ENCODE results near the gene LHFPL2.

LHFPL2 gene

DNA sequence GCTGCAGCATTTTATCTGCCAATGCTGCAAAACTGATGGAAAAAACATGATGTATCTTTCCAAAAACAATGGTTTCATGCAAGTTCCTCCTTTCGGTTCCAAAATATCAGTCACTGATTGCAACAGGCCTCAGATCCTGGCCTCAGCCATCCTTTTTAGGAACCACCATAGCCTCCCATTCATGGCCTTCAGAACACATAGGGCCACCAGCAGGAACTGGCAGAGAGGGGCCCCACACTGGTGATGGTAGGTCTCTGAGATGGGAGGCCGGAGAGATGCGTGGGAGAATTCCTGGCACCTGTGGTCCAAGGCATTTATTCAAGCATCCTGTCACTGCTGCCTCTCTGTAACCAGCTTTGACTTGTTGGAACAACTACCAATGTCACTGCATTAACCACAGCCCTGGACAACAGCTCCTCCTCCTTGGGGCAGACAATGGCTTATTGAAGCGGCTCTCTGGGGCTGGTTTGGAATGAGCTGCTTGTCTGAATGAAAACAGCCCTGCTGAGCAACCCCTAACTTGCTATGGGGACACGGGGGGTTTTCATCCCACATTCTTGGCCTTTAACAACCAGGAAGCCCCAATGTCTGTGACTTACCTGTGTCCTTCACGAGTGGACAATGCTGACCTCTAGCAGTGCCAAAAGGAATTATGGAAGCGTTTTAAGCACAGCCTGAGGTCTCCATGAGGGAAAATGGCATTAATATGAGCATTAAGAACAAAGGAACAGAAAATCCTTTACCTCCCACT is 108.1 kb downstream of the LHFPL2 start:
- Histone ChIP-seq H3K4me2 (ENCODE audit: low read length) (no peak overlapping the region), H3K27me3 (ENCODE audit: control insufficient read depth, low read length) (no peaks in the 10 kb centered on the region), H3K9me2 (replicated peaks; ENCODE audit: control insufficient read depth, low read length) (no peaks in the 10 kb centered on the region), H3K4me1 (ENCODE audit: control insufficient read depth, low read length) (no peaks in the 10 kb centered on the region), H3K79me2 (ENCODE audit: control insufficient read depth, low read length) (no peaks in the 10 kb centered on the region), H3K4me3 (ENCODE audit: low read length) (no peak overlapping the region), H3K36me3 (ENCODE audit: control insufficient read depth, low read length) (no peaks in the 10 kb centered on the region), H3F3A (ENCODE audit: control insufficient read depth, insufficient read depth) (no peaks in the 10 kb centered on the region), H3K27ac (ENCODE audit: low read depth, low read length) (no peak overlapping the region), H4K20me1 (ENCODE audit: control insufficient read depth, insufficient read depth, low read depth, low read length) (no peaks in the 10 kb centered on the region), H3K9me3 (ENCODE audit: control insufficient read depth, insufficient read depth, low read length) (no peaks in the 10 kb centered on the region)
- TF ChIP-seq, protein P1, sequence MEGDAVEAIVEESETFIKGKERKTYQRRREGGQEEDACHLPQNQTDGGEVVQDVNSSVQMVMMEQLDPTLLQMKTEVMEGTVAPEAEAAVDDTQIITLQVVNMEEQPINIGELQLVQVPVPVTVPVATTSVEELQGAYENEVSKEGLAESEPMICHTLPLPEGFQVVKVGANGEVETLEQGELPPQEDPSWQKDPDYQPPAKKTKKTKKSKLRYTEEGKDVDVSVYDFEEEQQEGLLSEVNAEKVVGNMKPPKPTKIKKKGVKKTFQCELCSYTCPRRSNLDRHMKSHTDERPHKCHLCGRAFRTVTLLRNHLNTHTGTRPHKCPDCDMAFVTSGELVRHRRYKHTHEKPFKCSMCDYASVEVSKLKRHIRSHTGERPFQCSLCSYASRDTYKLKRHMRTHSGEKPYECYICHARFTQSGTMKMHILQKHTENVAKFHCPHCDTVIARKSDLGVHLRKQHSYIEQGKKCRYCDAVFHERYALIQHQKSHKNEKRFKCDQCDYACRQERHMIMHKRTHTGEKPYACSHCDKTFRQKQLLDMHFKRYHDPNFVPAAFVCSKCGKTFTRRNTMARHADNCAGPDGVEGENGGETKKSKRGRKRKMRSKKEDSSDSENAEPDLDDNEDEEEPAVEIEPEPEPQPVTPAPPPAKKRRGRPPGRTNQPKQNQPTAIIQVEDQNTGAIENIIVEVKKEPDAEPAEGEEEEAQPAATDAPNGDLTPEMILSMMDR (IDR thresholded peaks at IDR 0.05; ENCODE audit: low read depth, low read length, poor library complexity, severe bottlenecking): no peak

DNA sequence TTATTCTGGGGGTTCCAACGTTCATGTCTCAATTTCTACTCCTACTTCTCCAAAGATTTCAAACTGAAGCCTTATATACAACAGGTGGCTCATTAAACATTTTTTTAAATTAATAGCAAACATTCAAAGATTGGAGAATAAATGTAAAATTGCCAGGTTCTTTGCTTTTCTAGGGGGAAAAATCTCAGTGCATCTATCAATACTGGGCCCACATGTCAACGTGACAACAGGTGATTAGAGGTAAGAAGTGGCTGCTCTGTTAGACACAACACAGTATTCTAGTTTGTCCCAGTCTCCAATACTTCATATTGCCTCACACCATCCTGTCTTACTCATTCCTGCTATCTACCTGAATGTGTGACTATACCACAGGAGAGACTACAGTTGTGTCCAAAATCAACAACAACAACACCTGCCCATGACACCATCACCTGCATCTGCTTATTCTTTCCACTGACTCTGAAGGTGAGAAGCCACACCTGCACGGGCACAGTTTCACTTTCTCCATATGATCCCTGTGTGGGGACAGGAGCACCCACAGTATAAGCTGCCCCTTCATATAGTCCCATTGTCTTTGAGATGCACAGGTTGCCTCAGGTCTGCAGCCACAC is 110.2 kb downstream of the LHFPL2 start:
- Histone ChIP-seq H3F3A (ENCODE audit: control insufficient read depth, insufficient read depth) (no peaks in the 10 kb centered on the region), H3K27me3 (ENCODE audit: control insufficient read depth, low read length) (no peaks in the 10 kb centered on the region), H3K9me3 (ENCODE audit: control insufficient read depth, insufficient read depth, low read length) (no peaks in the 10 kb centered on the region), H3K36me3 (ENCODE audit: control insufficient read depth, low read length) (no peaks in the 10 kb centered on the region), H3K4me2 (ENCODE audit: low read length) (no peak overlapping the region), H3K27ac (ENCODE audit: low read depth, low read length) (no peak overlapping the region), H4K20me1 (ENCODE audit: control insufficient read depth, insufficient read depth, low read depth, low read length) (no peaks in the 10 kb centered on the region), H3K4me3 (ENCODE audit: low read length) (no peak overlapping the region), H3K9me2 (replicated peaks; ENCODE audit: control insufficient read depth, low read length) (no peaks in the 10 kb centered on the region), H3K79me2 (ENCODE audit: control insufficient read depth, low read length) (no peaks in the 10 kb centered on the region), H3K4me1 (ENCODE audit: control insufficient read depth, low read length) (no peaks in the 10 kb centered on the region)
- TF ChIP-seq, protein P1 (IDR thresholded peaks at IDR 0.05; ENCODE audit: low read depth, low read length, poor library complexity, severe bottlenecking): no peak
- no peak for TF ChIP-seq EZH2phosphoT487 (IDR thresholded peaks at IDR 0.05; ENCODE audit: borderline replicate concordance, low read length)

DNA sequence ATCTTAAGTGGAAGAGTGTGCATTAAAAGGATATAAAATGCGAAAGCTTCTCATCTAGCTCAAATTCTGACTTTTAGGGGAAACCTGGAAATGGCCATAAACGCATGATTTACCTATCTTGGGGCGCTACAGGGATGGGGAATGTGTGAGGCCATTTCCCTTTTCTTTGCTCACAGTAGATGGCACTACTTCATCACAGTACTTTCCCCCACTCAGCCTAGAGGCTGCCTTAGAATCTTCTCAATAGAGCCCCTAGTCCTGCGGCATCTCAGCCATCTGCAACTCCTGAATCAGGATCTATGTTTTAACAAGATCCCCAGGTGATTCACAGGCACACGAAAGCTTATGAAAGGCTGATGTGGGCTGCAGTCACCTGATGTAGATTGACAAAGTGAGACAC is 110.8 kb downstream of the LHFPL2 start:
- Histone ChIP-seq H3F3A (ENCODE audit: control insufficient read depth, insufficient read depth) (no peaks in the 10 kb centered on the region), H3K79me2 (ENCODE audit: control insufficient read depth, low read length) (no peaks in the 10 kb centered on the region), H3K9me3 (ENCODE audit: control insufficient read depth, insufficient read depth, low read length) (no peaks in the 10 kb centered on the region), H3K36me3 (ENCODE audit: control insufficient read depth, low read length) (no peaks in the 10 kb centered on the region), H4K20me1 (ENCODE audit: control insufficient read depth, insufficient read depth, low read depth, low read length) (no peaks in the 10 kb centered on the region), H3K27ac (ENCODE audit: low read depth, low read length) (no peak overlapping the region), H3K27me3 (ENCODE audit: control insufficient read depth, low read length) (no peaks in the 10 kb centered on the region), H3K4me3 (ENCODE audit: low read length) (no peak overlapping the region), H3K4me1 (ENCODE audit: control insufficient read depth, low read length) (no peaks in the 10 kb centered on the region), H3K4me2 (ENCODE audit: low read length) (no peak overlapping the region), H3K9me2 (replicated peaks; ENCODE audit: control insufficient read depth, low read length) (no peaks in the 10 kb centered on the region)
- TF ChIP-seq, protein P1 (IDR thresholded peaks at IDR 0.05; ENCODE audit: low read depth, low read length, poor library complexity, severe bottlenecking): peak; percentile 51
- no peak for TF ChIP-seq EZH2phosphoT487 (IDR thresholded peaks at IDR 0.05; ENCODE audit: borderline replicate concordance, low read length)
